AG04449 (cell line): ENCODE data around the gene ISM1.

Experiments used
- CTCF ChIA-PET: fragments of 350-600 bp; formaldehyde crosslinking; extraction: SDS; loops from one replicate; lab custom pipeline; 2021; ENCODE audit warnings: antibody characterized with exemption; lab: Yijun Ruan, JAX
- POLR2A ChIA-PET: fragments of 400-600, 350-600 bp; formaldehyde crosslinking; extraction: SDS; loops from one replicate; lab custom pipeline; 2020; ENCODE audit warnings: antibody characterized with exemption, inconsistent platforms; lab: Yijun Ruan, JAX
- DNase-seq: peaks from one replicate; pipeline ENCODE4 v3.0.0-alpha.2; 2010; ENCODE audit warnings: low read depth, low spot score
- H3K4me3 ChIP-seq: 2 replicates; pipeline ENCODE4 v1.5.1; 2011; ENCODE audit warnings: low read depth, mild to moderate bottlenecking, control low read depth, low read length
- TF ChIP-seq, protein P1 (sequence below): IDR thresholded peaks from one replicate; pipeline ENCODE4 v1.5.1; 2011; ENCODE audit warnings: mild to moderate bottlenecking, moderate library complexity, low read length, control low read depth, inconsistent platforms; ENCODE audit not compliant: insufficient read depth; ENCODE audit errors: missing control alignments

Gene ISM1

DNA sequence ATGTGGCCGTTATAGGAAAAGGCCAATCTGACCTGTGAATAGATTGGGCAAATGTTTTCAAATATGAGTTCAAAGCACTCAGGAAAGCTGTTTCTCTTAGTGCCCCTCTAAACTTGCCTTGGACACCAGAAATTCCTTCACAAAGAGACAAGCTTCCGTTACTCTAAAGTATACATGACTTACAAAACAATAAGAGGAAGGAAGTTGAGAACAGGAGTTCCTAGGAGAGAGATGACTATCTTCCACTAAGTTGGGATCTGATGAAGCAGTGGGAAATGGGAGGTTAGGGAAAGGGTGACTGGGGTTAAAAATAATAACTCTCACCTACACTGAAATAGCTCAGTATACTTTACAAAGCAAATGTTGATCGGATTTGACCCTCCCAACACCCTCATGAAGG, 50.0 kb downstream of the ISM1 start:
- POLR2A ChIA-PET: no interaction called here
- DNase-seq: no peak
- CTCF ChIA-PET: interaction anchor here (1.4 kb wide), 2 partner anchors 9 to 32 kb away, joined by 4 to 5 read pairs; no protein-coding TSS in a partner anchor
- TF ChIP-seq, protein P1, sequence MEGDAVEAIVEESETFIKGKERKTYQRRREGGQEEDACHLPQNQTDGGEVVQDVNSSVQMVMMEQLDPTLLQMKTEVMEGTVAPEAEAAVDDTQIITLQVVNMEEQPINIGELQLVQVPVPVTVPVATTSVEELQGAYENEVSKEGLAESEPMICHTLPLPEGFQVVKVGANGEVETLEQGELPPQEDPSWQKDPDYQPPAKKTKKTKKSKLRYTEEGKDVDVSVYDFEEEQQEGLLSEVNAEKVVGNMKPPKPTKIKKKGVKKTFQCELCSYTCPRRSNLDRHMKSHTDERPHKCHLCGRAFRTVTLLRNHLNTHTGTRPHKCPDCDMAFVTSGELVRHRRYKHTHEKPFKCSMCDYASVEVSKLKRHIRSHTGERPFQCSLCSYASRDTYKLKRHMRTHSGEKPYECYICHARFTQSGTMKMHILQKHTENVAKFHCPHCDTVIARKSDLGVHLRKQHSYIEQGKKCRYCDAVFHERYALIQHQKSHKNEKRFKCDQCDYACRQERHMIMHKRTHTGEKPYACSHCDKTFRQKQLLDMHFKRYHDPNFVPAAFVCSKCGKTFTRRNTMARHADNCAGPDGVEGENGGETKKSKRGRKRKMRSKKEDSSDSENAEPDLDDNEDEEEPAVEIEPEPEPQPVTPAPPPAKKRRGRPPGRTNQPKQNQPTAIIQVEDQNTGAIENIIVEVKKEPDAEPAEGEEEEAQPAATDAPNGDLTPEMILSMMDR: no peak
- no peak overlapping the region for H3K4me3 ChIP-seq

- H3K4me3 ChIP-seq: no peak overlapping the region
- ChIA-PET POLR2A (no interaction called here), CTCF (interaction anchor here (1.4 kb wide), 1 partner anchor 31 kb away, joined by 4 read pairs; no protein-coding TSS in a partner anchor)
- TF ChIP-seq, protein P1: no peak
- no peak for DNase-seq
Measured at GRCh38 chr20:13271977-13272975, 51.2 kb downstream of the ISM1 start.

DNA sequence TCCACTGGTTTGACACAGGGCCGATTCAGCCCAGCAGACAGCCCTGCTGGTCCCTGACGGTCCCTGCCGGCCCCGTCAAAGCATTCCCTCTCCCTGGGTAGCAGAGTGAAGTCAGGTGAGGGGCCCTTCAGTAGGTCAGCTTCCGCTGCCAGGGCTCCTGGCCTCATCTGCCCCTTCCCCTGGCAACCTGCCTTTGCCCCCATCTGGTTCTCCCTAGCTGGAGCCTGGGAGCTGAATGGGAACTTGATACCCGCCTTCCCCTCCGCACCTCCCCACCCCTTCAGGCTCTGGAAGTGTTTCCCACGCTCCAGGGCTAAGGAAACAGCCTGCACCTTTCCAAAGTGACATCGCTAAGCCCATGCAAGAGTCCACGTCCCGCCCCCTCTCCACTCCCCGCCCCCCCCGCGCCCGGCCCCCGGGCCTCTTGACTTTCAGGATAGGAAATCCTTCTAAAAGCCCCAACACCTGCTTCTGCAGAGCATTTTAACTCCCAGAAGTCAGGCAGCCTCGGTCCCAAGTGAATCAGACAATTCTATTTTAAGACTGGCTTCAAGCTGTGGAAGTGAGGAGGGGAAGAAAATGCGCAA, 53.3 kb downstream of the ISM1 start:
- TF ChIP-seq, protein P1: no peak
- no peak for DNase-seq
- ChIA-PET CTCF (no interaction called here), POLR2A (no interaction called here)
- H3K4me3 ChIP-seq: no peak overlapping the region

DNA sequence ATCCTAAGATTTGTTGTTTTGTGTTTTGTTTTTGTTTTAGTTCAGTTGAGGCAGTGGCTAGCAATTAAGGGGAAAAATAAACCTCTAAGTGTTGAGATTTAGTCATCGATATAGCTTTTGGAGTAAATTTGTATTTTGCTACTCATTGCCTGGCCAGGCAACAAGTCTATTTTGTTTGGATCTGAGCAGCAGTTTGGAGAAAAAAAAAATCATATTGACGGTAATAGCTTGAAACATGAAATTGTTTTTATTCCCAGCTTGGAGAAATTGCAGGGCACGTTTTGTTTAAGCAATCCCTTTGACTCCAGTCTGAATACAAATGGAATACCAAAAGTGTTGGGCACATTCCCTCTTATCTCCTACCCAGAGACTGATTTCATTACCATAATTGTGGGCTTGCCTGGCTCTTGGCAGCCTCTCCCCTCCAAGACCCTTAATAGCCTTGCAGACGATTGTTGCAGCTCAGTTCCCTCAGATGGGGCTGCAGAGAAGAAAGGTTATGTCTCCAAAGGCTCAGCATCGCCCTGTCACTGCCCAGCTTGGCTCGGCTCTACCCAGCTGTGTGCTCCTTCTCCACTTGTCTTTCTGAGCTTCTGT, 56.0 kb downstream of the ISM1 start:
- no peak overlapping the region for H3K4me3 ChIP-seq
- POLR2A ChIA-PET: no interaction called here
- DNase-seq: no peak
- CTCF ChIA-PET: interaction anchor here (1.2 to 2.5 kb wide), 2 partner anchors 15 to 16 kb away, joined by 3 to 14 read pairs; no protein-coding TSS in a partner anchor
- TF ChIP-seq, protein P1: no peak

DNA sequence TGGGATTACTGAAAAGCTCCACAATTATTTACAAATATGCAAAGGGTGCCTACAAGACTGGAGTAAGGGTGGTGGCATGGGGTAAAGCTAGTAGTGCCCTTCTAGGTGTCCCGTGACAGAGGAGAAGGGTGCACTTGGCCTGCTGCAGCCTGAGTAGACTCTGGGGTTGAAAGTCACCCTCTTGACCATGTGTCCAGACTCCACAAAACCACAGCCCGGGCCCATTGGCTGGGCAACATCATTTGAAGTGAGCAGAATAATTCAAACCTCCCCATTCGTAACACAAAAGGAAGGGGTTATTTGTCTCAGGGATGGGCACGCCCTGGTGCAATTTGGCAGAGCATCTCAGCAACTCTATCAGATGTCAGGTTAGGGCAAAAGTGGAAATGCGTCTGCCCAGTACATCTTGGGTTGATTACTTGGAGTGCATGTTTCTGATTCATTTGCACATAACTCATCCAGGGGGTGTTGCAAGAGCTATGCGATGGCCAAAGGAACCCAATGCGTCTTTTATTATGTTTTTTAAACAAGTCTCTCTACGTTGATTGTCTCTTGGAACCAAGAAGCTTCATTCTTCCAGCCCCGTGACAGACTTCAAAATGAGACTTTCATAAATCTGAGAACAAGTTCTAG, 56.7 kb downstream of the ISM1 start:
- ChIA-PET POLR2A (no interaction called here), CTCF (interaction anchor here (0.8 to 2.5 kb wide), 4 partner anchors 15 to 269 kb away, joined by 3 to 14 read pairs (median 4); no protein-coding TSS in a partner anchor)
- DNase-seq: no peak
- no peak overlapping the region for H3K4me3 ChIP-seq
- TF ChIP-seq, protein P1: no peak
